GM18499 (cell line): ENCODE measurements around the gene TASOR2.

Experiments used
- ATAC-seq: cut with Tn5 transposase; IDR thresholded peaks from one replicate; pipeline ENCODE4 v1.9.1; 2021; ENCODE audit warnings: moderate number of reproducible peaks; ENCODE audit not compliant: insufficient read depth, unreplicated experiment

TASOR2 gene

DNA sequence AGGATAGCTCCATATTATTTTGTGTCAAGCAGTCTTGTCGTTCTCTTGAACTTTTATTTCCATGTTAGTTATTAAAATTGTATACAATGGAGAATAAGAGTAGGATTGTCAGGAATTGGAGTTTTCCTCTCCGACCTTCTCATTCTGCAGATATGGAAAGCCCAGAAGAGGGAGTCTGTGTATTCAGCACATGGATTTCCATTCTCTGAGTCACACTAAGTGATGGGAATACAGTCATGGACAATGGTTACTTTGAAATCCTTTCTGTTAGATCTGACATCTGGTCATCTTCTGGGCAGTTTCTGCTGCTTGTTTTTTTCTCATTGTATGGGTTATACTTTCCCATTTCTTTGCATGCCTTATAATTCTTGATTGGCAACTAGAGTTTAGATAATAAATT, 5.0 kb upstream of the TASOR2 start:
- ATAC-seq: no peak

GRCh38 chr10:5681930-5682329, 2.7 kb upstream of the TASOR2 start:
- ATAC-seq: no peak

- ATAC-seq: no peak
These were observed 1.6 kb upstream of the TASOR2 start for GRCh38 chr10:5683065-5683464.

GRCh38 chr10:5684971-5685763, 529 bp downstream of the TASOR2 start:
- peak; percentile 41 for ATAC-seq

- no peak for ATAC-seq
These were observed 1.2 kb downstream of the TASOR2 start for GRCh38 chr10:5685764-5686240.

DNA sequence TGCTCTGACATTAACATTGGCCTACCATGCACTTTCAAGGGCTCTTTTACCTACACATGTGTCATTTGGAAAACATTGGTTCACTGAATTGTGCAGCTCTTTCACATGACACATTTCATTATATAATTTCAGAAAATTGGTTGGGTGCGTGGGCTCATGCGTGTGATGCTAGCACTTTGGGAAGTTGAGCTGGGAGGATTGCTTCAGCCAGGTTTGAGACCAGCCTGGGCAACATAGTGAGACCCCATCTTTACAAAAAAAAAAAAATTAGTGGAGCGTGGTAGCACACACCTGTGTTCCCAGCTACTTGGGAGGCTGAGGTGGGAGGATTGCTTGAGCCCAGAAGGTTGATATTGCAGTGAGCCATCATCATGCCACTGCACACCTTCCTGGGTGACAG, 3.9 kb downstream of the TASOR2 start:
- ATAC-seq: no peak

DNA sequence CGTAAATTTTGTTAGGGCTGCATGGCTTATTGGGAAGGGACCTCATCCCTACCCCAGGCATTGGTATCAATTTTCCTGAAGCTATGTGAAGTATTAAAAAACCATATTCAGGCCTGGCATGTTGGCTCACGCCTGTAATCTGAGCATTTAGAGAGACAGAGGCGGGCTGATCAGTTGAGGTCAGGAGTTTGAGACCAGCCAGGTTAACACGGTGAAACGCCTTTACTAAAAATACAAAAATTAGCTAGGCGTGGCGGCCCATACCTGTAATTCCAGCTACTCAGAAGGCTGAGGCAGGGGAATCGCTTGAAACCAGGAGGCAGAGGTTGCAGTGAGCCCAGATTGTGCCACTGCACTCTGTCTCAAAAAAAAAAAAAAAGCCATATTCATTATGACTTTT, 7.1 kb downstream of the TASOR2 start:
- no peak for ATAC-seq

- peak; percentile 47 for ATAC-seq
These were observed 8.1 kb downstream of the TASOR2 start for GRCh38 chr10:5692461-5693358.

GRCh38 chr10:5694573-5694972, 9.9 kb downstream of the TASOR2 start:
- ATAC-seq: no peak

DNA sequence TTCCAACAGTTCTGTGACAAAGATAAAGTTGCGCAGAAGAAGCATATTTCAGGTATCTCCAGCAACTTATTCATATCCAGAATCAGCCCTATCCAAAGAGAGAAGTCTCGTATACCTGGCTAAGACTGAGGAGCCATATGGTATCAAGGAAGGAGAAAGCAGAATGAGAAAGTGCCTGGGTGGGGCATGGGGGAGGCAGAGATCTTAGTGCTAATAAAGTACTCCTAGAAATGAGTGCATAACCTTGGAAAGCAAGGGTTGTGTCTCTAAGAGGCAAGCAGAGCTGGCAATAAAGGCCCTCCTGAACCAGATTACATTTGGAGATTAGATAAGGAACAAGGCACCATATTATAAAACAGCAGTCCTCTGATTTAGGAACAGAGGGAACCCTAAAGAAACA, 12.7 kb downstream of the TASOR2 start:
- ATAC-seq: no peak

- no peak for ATAC-seq
These were observed 13.4 kb downstream of the TASOR2 start for GRCh38 chr10:5698062-5698461.

DNA sequence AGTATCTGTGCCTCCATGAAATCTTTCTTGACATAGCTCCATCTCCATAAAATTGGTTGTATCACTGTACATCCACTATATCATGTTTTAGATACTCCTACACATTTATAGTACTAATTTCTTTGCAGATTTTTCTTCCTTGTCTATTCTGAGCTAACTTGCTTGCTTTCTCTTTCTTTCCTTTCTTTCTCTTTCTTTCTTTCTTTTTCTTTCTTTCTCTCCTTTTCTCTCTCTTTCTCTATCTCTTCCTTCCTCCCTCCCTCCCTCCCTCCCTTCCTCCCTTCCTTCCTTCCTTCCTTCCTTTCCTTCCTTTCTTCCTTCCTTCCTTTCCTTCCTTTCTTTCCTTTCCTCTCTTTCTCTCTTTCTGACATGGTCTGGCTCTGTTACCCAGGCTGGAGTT, 23.7 kb downstream of the TASOR2 start:
- no peak for ATAC-seq

DNA sequence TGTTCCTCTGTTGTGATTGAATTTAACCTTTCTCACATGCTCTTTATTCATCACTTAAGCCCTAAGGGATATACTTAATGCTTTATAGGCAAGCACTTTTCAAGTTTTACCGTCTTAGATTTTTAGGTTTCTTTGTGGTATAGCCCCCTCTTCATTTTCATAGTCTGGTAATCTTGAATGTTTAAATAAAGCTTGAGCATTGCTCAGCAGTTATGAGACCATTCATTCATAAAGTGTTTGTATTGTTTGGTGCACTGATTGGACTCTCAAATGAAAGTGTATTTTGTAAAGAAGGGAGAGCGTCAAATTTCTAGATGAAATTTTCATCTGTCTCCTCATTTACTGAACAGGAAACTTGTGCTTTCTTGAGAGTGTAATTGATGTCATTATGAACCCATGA, 25.2 kb downstream of the TASOR2 start:
- ATAC-seq: no peak

DNA sequence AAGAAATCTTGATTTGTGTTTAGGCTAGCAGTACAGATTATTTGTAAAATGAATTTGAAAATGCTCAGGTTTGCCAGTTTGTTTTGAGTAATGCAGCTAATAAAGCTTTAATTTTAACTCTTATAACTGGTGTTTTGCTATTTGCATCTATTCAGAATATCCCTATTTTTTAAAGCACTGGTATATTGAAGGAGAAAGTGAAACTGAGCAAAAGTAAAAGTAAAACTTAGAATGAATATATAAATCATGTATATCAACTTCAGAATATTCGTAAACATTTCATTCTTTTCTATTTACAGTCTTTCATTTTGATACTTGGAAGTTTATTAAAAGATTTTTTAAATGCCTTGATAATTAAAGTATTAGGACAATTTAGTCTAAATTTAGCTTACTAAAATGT, 26.2 kb downstream of the TASOR2 start:
- no peak for ATAC-seq

- no peak for ATAC-seq
These were observed 27.0 kb downstream of the TASOR2 start for GRCh38 chr10:5711642-5712041.

DNA sequence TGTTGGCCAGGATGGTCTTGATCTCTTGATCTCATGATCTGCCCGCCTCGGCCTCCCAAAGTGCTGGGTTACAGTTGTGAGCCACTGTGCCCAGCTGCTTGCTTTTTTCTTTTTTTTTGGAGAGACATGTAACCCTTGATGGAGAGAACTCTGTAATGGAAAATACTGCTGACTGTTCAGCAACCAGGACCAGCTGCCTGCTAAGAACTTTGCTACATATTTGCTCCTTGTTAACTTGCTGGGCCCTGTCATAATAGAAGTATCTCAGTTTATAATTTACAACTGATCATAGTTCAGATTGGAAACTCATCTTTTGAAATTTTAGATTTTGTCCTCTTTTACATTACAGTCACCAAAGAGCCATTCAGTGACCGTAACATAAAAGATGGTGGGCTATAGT, 34.9 kb downstream of the TASOR2 start:
- no peak for ATAC-seq

GRCh38 chr10:5720182-5720581, 35.5 kb downstream of the TASOR2 start:
- no peak for ATAC-seq

- ATAC-seq: no peak
These were observed 39.1 kb downstream of the TASOR2 start for GRCh38 chr10:5723692-5724091.

DNA sequence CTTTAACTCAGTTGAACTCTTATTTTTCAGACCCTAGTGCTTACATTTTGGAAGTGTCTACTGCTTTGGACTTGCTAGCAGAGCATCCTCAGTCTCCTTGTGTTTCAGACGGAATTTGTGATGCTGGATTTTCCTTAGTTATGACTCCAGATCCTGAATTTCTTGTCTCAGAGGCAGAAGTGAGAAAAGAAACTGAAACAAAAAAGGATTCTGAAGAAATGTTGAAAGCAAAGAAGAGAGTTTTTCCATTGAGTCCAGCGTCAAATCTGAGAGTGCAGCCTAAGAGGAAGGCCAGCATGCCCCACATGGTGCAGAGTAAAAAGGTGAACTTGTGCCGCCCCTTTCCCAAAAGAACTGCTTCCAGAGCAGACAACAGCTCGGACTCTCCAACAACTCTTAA, 46.1 kb downstream of the TASOR2 start:
- ATAC-seq: no peak

DNA sequence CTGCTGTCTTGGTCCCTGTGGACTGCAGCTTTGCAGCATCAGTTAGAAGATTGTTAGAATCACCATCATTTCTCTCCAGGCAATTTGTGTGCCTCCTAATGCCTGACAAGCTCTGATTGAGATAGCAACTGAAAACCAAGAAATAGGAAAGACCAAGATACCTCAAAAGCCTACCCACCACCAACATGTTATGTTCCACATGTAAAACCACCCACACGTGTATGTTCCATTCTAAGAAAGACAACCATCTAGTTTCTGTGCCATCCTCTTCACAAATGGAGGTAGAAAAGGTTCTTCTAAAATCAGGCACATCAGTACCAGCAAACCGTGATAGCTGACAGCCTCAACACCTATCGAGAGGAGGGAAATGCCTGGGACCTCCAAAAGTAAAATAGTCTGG, 46.9 kb downstream of the TASOR2 start:
- ATAC-seq: no peak

- no peak for ATAC-seq
These were observed 47.5 kb downstream of the TASOR2 start for GRCh38 chr10:5732141-5732540.
